D721Med (cell line): ENCODE data around the gene HSD11B2.

Source experiments
- DNase-seq: peaks from one replicate; pipeline ENCODE4 v3.0.0; 2011; ENCODE audit warnings: low spot score; ENCODE audit not compliant: insufficient read length
- FAIRE-seq: peaks from 2 replicates; lab custom pipeline; 2011; peaks lifted over from hg19 to GRCh38; lab: Jason Lieb, UNC
- TF ChIP-seq, protein P1 (sequence below): IDR thresholded peaks from 2 replicates; pipeline ENCODE4 v1.5.1; 2012; ENCODE audit warnings: mild to moderate bottlenecking, control low read depth; ENCODE audit not compliant: insufficient read depth; ENCODE audit errors: missing control alignments

The HSD11B2 gene

DNA sequence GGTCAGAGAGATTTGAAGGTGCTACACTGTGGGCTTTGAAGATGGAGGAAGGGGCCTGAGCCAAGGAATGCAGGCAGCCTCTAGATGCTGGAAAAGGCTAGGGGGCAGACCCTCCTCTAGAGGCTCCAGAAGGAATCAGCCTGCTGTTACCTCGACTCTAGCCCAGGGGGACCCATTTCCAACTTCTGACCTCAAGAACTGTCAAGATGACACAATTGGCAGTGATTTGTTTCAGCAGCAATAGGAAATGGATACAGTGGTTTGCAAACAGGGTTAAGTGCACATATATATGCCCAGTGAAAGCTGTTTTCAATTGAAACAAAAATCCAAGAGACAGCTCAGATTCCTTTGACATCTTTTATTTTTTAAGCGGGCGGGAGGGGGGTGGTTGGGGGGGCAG lies 11.0 kb upstream of the HSD11B2 start:
- TF ChIP-seq, protein P1, sequence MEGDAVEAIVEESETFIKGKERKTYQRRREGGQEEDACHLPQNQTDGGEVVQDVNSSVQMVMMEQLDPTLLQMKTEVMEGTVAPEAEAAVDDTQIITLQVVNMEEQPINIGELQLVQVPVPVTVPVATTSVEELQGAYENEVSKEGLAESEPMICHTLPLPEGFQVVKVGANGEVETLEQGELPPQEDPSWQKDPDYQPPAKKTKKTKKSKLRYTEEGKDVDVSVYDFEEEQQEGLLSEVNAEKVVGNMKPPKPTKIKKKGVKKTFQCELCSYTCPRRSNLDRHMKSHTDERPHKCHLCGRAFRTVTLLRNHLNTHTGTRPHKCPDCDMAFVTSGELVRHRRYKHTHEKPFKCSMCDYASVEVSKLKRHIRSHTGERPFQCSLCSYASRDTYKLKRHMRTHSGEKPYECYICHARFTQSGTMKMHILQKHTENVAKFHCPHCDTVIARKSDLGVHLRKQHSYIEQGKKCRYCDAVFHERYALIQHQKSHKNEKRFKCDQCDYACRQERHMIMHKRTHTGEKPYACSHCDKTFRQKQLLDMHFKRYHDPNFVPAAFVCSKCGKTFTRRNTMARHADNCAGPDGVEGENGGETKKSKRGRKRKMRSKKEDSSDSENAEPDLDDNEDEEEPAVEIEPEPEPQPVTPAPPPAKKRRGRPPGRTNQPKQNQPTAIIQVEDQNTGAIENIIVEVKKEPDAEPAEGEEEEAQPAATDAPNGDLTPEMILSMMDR, result no peak
- FAIRE-seq (no peak), DNase-seq (no peak)

DNA sequence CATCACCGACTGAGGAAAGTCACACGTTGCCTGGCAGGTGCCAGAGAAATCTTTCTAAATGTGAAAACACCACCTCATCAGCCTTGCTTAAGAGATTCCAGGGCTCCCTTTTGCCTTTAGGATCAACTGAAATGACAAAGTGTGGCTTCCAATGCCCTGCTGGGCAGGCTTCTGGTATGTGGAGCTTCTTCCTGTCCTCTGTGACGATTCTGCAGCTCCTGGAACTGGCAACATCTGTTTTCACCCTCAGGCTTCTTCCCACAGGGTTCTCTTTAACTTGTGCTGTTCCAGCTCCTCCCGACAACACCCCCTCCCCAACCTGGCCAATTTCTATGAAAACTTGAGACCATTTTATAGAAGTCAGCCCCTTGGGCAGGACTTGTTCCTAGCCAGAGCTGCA lies 9.9 kb upstream of the HSD11B2 start:
- no peak for FAIRE-seq

DNA sequence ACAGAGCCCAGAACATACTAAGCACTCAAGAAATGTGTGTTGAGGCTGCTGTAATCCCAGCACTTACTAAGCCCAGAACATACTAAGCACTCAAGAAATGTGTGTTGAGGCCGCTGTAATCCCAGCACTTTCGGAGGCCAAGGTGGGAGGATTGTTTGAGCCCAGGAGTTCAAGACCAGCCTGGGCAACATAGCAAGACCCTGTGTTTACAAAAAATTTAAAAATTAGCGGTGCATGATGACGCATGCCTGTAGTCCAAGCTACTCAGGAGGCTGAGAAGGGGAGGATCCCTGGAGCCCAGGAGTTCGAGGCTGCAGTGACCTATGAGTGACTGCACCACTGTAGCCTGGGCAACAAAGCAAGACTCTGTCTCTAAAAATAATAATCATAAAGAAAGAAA lies 7.9 kb upstream of the HSD11B2 start:
- TF ChIP-seq, protein P1, result no peak
- DNase-seq, result no peak
- no peak for FAIRE-seq

More for the DNA sequence above, 9.9 kb upstream of the HSD11B2 start:
- TF ChIP-seq, protein P1, result no peak
- no peak for DNase-seq

DNA sequence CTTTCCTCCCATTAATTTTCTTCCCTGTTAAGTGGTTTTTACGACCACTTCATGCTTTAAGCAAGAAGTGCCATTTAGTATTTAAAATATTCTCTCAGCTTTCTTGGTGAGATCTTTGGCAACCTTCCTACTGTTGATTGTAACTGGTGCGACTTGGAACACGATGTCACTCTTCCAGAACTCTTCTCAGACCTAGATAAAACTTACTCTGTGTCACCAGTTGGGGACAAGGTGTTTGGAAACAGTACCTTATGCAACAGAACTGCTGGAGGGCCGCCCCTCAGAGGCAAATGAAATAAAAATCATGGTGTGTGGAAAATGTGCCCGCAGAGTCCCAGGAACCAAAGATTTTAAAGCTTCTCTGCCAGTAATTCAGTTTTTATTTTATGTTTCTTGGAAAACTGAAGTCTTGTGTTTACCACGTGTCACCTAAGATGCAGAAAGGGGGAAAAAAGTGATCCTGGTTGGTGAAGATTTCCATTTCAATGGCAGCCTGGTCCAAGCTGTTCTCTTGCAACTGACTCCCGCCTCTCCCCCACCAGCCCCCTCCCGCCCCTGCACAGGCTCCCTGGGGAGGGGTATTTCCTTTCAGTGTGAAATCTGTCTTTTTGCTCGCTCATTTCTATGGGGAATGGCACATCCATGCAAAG lies 7.2 kb upstream of the HSD11B2 start:
- FAIRE-seq (no peak), DNase-seq (no peak)
- TF ChIP-seq, protein P1, result no peak

DNA sequence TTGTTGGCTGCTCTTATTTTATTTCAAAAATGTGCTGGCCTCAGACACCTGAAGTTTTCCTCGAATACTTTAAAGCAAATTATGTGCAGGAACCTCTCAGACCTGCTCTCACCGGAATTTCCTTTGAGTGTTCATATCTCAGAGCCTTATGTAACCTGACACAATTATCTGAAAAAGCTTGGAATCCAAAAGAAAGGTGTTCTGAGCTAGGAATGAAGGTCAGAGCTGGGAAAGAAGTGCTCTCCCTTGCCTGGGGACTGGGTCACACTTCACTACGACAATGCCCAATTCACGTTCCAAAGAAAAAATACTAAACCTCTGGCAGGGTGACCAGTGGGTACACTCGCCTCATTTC lies 6.7 kb upstream of the HSD11B2 start:
- no peak for FAIRE-seq
- TF ChIP-seq, protein P1, result no peak
- DNase-seq, result no peak

DNA sequence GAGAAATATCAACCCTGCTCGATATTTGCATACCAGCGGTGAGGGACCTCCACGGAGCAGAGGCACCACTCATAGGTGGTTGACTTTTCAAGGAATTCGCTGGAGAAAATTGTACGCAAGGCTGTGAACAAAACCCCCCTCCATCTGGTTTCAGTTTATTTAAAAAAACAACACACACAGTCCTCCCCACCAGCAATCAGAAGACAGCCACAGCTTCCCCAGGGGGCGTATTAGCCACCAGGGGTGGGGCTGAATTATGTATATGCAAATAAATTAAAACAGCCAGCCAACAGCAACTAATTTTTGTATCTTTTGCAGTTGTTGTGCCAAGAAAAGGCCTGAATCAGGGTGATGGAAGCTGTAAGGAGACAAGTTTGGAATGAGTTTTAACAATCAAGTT lies 5.9 kb upstream of the HSD11B2 start:
- FAIRE-seq (no peak), DNase-seq (no peak)
- TF ChIP-seq, protein P1, result no peak

DNA sequence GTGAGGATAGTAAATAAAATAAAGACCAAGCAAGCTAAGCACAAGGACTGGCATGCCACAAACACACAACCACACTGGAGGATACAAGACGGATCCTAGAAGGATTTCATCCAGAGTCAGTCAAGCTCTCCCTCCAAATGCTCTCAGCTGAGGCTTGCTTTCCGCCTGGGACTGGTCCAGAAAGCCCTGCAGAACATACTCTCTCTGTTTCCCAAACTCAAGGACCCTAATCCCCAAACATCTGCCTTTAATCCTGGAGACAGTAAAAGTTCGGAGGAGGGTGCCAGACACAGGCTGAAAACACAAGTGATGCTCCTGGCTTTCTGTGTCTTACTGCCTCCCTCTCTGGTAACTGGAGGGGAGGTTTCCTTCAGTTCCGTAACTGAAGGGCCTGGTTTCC lies 5.3 kb upstream of the HSD11B2 start:
- TF ChIP-seq, protein P1, result no peak
- FAIRE-seq (no peak), DNase-seq (no peak)
